GM12891 (cell line): ENCODE data around the gene CA5B.
A peak's percentile ranks its signal among the peaks of the same experiment; 100 is the strongest.

Experiments
- DNase-seq: peaks from one replicate; pipeline ENCODE4 v3.0.0; 2011; ENCODE audit warnings: low spot score; ENCODE audit not compliant: insufficient read length
- FAIRE-seq: peaks from 2 replicates; lab custom pipeline; 2011; peaks lifted over from hg19 to GRCh38; lab: Jason Lieb, UNC
- PAX5 ChIP-seq: IDR thresholded peaks from 2 replicates; pipeline ENCODE4 v1.6.1; 2011; ENCODE audit warnings: low read length, moderate library complexity, mild to moderate bottlenecking; ENCODE audit not compliant: insufficient read depth, severe bottlenecking
- POLR2A ChIP-seq: IDR thresholded peaks from 2 replicates; pipeline ENCODE4 v1.6.1; 2011; ENCODE audit warnings: low read depth, low read length, control low read depth
- POLR2AphosphoS5 ChIP-seq: IDR thresholded peaks from 2 replicates; pipeline ENCODE4 v1.6.1; 2011; ENCODE audit warnings: low read depth, low read length, control low read depth
- POU2F2 ChIP-seq: IDR thresholded peaks from 2 replicates; pipeline ENCODE4 v1.6.1; 2011; ENCODE audit warnings: low read depth, mild to moderate bottlenecking, control low read depth, low read length, moderate library complexity
- SPI1 ChIP-seq: IDR thresholded peaks from 2 replicates; pipeline ENCODE4 v1.6.1; 2011; ENCODE audit warnings: low read depth, low read length, control low read depth
- TAF1 ChIP-seq: IDR thresholded peaks from 2 replicates; pipeline ENCODE4 v1.6.1; 2011; ENCODE audit warnings: low read depth, low read length, control low read depth

CA5B gene

GRCh38 chrX:15781961-15782699 lies 44.1 kb downstream of the CA5B start:
- DNase-seq (no peak), FAIRE-seq (peak; percentile 99)
- TF ChIP-seq POLR2A (0 out of 2 replicates have a peak, but pooled peaks have one; percentile 31), SPI1 (no peak)

- DNase-seq (no peak), FAIRE-seq (no peak)
- TF ChIP-seq TAF1 = no peak
- no peak for TF ChIP-seq PAX5
- no peak for TF ChIP-seq POLR2A
- TF ChIP-seq SPI1 = no peak
- no peak for TF ChIP-seq POU2F2
- no peak for TF ChIP-seq POLR2AphosphoS5
Measured at GRCh38 chrX:15785176-15785750, 47.2 kb downstream of the CA5B start.

GRCh38 chrX:15786915-15787314 lies 48.8 kb downstream of the CA5B start:
- TF ChIP-seq TAF1 (no peak), POLR2A (no peak), POLR2AphosphoS5 (no peak), POU2F2 (no peak), SPI1 (no peak), PAX5 (no peak)
- no peak for FAIRE-seq
- DNase-seq = no peak

GRCh38 chrX:15789979-15790768 lies 52.1 kb downstream of the CA5B start, which contains the start of gene ZRSR2:
Gene ZRSR2, plus strand, starts transcription at chrX:15790484. Its CDS starts 12 bp downstream, at chrX:15790496.
- FAIRE-seq (peak; percentile 95), DNase-seq (peak; percentile 63)
- TF ChIP-seq TAF1 (0 out of 2 replicates have a peak, but pooled peaks have one; percentile 37), POLR2A (peak; percentile 64), SPI1 (no peak), POLR2AphosphoS5 (0 out of 2 replicates have a peak, but pooled peaks have one; percentile 35)

GRCh38 chrX:15790769-15791290 lies 52.8 kb downstream of the CA5B start:
- peak; percentile 45 for TF ChIP-seq SPI1
- no peak for TF ChIP-seq TAF1
- no peak for TF ChIP-seq POU2F2
- FAIRE-seq (peak; percentile 47), DNase-seq (no peak)

GRCh38 chrX:15797707-15798106 lies 59.6 kb downstream of the CA5B start:
- DNase-seq (no peak), FAIRE-seq (no peak)
- TF ChIP-seq POLR2AphosphoS5 = no peak
- no peak for TF ChIP-seq POU2F2
- no peak for TF ChIP-seq PAX5
- TF ChIP-seq SPI1 = no peak
- TF ChIP-seq TAF1 = no peak
- TF ChIP-seq POLR2A = no peak

- no peak for TF ChIP-seq POU2F2
- TF ChIP-seq TAF1 = no peak
- TF ChIP-seq SPI1 = no peak
- TF ChIP-seq POLR2A = no peak
- no peak for TF ChIP-seq POLR2AphosphoS5
- no peak for TF ChIP-seq PAX5
- DNase-seq (no peak), FAIRE-seq (no peak)
Measured at GRCh38 chrX:15804563-15804962, 66.5 kb downstream of the CA5B start.

GRCh38 chrX:15808254-15808653 lies 70.2 kb downstream of the CA5B start:
- DNase-seq (no peak), FAIRE-seq (no peak)
- TF ChIP-seq POLR2AphosphoS5 = no peak
- TF ChIP-seq POU2F2 = no peak
- TF ChIP-seq TAF1 = no peak
- no peak for TF ChIP-seq POLR2A
- TF ChIP-seq SPI1 = no peak
- TF ChIP-seq PAX5 = no peak

GRCh38 chrX:15812192-15812938 lies 74.3 kb downstream of the CA5B start:
- no peak for FAIRE-seq
- TF ChIP-seq SPI1 = no peak
- TF ChIP-seq POU2F2 = no peak
- no peak for TF ChIP-seq PAX5
- no peak for TF ChIP-seq TAF1
- no peak for TF ChIP-seq POLR2A
- TF ChIP-seq POLR2AphosphoS5 = no peak
- DNase-seq = no peak
